H1 (cell line): ENCODE results near the gene TTC22. TPM values are rescaled to one million over a fixed set of nuclear protein-coding genes. Genes with fewer than 3 reads are reported as not detected.

ENCODE experiments used
- CTCF ChIA-PET: fragments of 300-600 bp; sonication (Branson Sonifier 250); formaldehyde crosslinking; loops from one replicate; lab custom pipeline; 2021; ENCODE audit not compliant: partially characterized antibody; lab: Charles Lee
- POLR2A ChIA-PET: fragments of 300-600 bp; sonication (Branson Sonifier 250); formaldehyde crosslinking; loops from one replicate; lab custom pipeline; 2021; ENCODE audit warnings: inconsistent platforms; ENCODE audit not compliant: partially characterized antibody; lab: Charles Lee
- DNase-seq, 2 experiments: peaks; one replicate each; pipeline versions ENCODE4 v3.0.0 to v3.0.0-alpha.2; 2010 to 2022; ENCODE audit warnings: low spot score in 2 of 2, low read depth in 1 of 2, mixed read lengths in 1 of 2
- FAIRE-seq: peaks from 2 replicates; lab custom pipeline; 2011; peaks lifted over from hg19 to GRCh38; lab: Jason Lieb, UNC
- H2AFZ ChIP-seq: 2 replicates; pipeline ENCODE4 v1.8.1; 2012; ENCODE audit warnings: low read length, inconsistent platforms
- H2AK5ac ChIP-seq: 2 replicates; pipeline ENCODE4 v1.6.1; 2013; ENCODE audit warnings: low read depth, low read length
- H2BK120ac ChIP-seq: replicated peaks from 2 replicates; pipeline ENCODE3; 2013; ENCODE audit warnings: low read depth, low read length, inconsistent platforms
- H2BK12ac ChIP-seq: 2 replicates; pipeline ENCODE4 v1.6.1; 2013; ENCODE audit warnings: low read depth, low read length
- H2BK15ac ChIP-seq: 2 replicates; pipeline ENCODE4 v1.6.1; 2013; ENCODE audit warnings: low read length
- H2BK20ac ChIP-seq: 2 replicates; pipeline ENCODE4 v1.6.1; 2013; ENCODE audit warnings: low read length
- H2BK5ac ChIP-seq: 2 replicates; pipeline ENCODE4 v1.6.1; 2013; ENCODE audit warnings: low read depth, low read length
- H3K14ac ChIP-seq: 2 replicates; pipeline ENCODE4 v1.6.1; 2013; ENCODE audit warnings: inconsistent platforms; ENCODE audit not compliant: insufficient read length
- H3K18ac ChIP-seq: 2 replicates; pipeline ENCODE4 v1.6.1; 2013; ENCODE audit warnings: low read length; ENCODE audit errors: extremely low read depth
- H3K23ac ChIP-seq: 2 replicates; pipeline ENCODE4 v1.6.1; 2013; ENCODE audit warnings: inconsistent platforms; ENCODE audit not compliant: insufficient read length
- H3K23me2 ChIP-seq: 2 replicates; pipeline ENCODE4 v1.6.1; 2013; ENCODE audit warnings: low read depth, low read length
- H3K27ac ChIP-seq: 2 replicates; pipeline ENCODE4 v1.6.1; 2011; ENCODE audit warnings: low read depth, low read length, inconsistent platforms
- H3K27me3 ChIP-seq, 4 experiments: replicated peaks in 1 of 4; 1 replicate in 1 of 4; 2 replicates in 3 of 4; pipeline versions ENCODE4 v1.6.1 to v1.8.1; 2011 to 2013; ENCODE audit warnings: low read length in 3 of 4, mild to moderate bottlenecking in 3 of 4, inconsistent platforms in 2 of 4, mixed read lengths in 2 of 4, moderate library complexity in 1 of 4; ENCODE audit not compliant: control insufficient read depth in 3 of 4, insufficient read depth in 3 of 4; ENCODE audit errors: extremely low read depth in 1 of 4
- H3K36me3 ChIP-seq, 4 experiments: 2 replicates each; pipeline versions ENCODE4 v1.6.1 to v1.8.1; 2011 to 2013; ENCODE audit warnings: mild to moderate bottlenecking in 4 of 4, low read length in 3 of 4, moderate library complexity in 2 of 4, control low read depth in 1 of 4, inconsistent platforms in 1 of 4; ENCODE audit not compliant: insufficient read depth in 4 of 4, control insufficient read depth in 2 of 4
- H3K4ac ChIP-seq: replicated peaks from 2 replicates; pipeline ENCODE3; 2013; ENCODE audit warnings: low read length, low read depth, mixed read lengths, inconsistent platforms; ENCODE audit not compliant: insufficient read length
- H3K4me1 ChIP-seq, 4 experiments: replicated peaks in 1 of 4; 1 replicate in 1 of 4; 2 replicates in 3 of 4; pipeline versions ENCODE4 v1.6.1 to v1.8.1; 2011 to 2013; ENCODE audit warnings: low read length in 3 of 4, inconsistent platforms in 2 of 4, mixed read lengths in 1 of 4; ENCODE audit not compliant: insufficient read depth in 4 of 4, control insufficient read depth in 3 of 4
- H3K4me2 ChIP-seq, 2 experiments: 2 replicates each; pipeline versions ENCODE4 v1.6.1 to v1.8.1; 2011 to 2013; ENCODE audit warnings: low read depth in 2 of 2, low read length in 2 of 2, control low read depth in 1 of 2, inconsistent platforms in 1 of 2, mild to moderate bottlenecking in 1 of 2; ENCODE audit not compliant: insufficient read depth in 1 of 2
- H3K4me3 ChIP-seq, 4 experiments: fragments of 200-600, 300-600 bp in 1 of 4; sonication (generic), shearing (Covaris generic), sonication (Bioruptor Twin) in 1 of 4; 2 replicates each; pipeline versions ENCODE4 v1.5.1 to v1.8.1; 2011 to 2016; ENCODE audit warnings: low read length in 4 of 4, low read depth in 3 of 4, control low read depth in 2 of 4, inconsistent platforms in 2 of 4, mild to moderate bottlenecking in 2 of 4, mixed read lengths in 1 of 4, moderate library complexity in 1 of 4; ENCODE audit not compliant: insufficient read depth in 2 of 4; ENCODE audit errors: extremely low read depth in 1 of 4
- H3K56ac ChIP-seq: replicated peaks from 2 replicates; pipeline ENCODE3; 2013; ENCODE audit warnings: low read depth, mild to moderate bottlenecking, mixed read lengths, low read length, inconsistent platforms; ENCODE audit not compliant: insufficient read length
- H3K79me1 ChIP-seq: 2 replicates; pipeline ENCODE4 v1.6.1; 2013; ENCODE audit warnings: low read depth, low read length, control low read depth
- H3K79me2 ChIP-seq, 2 experiments: 2 replicates each; pipeline versions ENCODE4 v1.6.1 to v1.8.1; 2012 to 2013; ENCODE audit warnings: low read length in 2 of 2, mild to moderate bottlenecking in 2 of 2, inconsistent platforms in 1 of 2; ENCODE audit not compliant: insufficient read depth in 2 of 2, control insufficient read depth in 1 of 2
- H3K9ac ChIP-seq, 4 experiments: replicated peaks in 1 of 4; 1 replicate in 1 of 4; 2 replicates in 3 of 4; pipeline versions ENCODE4 v1.6.1 to v1.8.1; 2011 to 2013; ENCODE audit warnings: low read depth in 3 of 4, low read length in 3 of 4, control low read depth in 2 of 4, mild to moderate bottlenecking in 2 of 4, moderate library complexity in 2 of 4, inconsistent platforms in 1 of 4; ENCODE audit errors: extremely low read depth in 1 of 4
- H3K9me3 ChIP-seq, 2 experiments: 2 replicates each; pipeline versions ENCODE4 v1.6.1 to v1.8.1; 2012 to 2013; ENCODE audit warnings: mild to moderate bottlenecking in 2 of 2, moderate library complexity in 2 of 2, control low read depth in 1 of 2, inconsistent platforms in 1 of 2, low read depth in 1 of 2, low read length in 1 of 2, mixed read lengths in 1 of 2; ENCODE audit not compliant: insufficient read depth in 2 of 2
- H4K20me1 ChIP-seq, 2 experiments: replicated peaks in 1 of 2; 2 replicates each; pipeline versions ENCODE3 to v1.8.1; 2011 to 2013; ENCODE audit warnings: inconsistent platforms in 2 of 2, low read length in 2 of 2, mild to moderate bottlenecking in 1 of 2; ENCODE audit not compliant: insufficient read depth in 2 of 2, control insufficient read depth in 1 of 2
- H4K5ac ChIP-seq: 2 replicates; pipeline ENCODE4 v1.6.1; 2013; ENCODE audit warnings: low read length, low read depth, mixed read lengths, inconsistent platforms; ENCODE audit not compliant: insufficient read length
- H4K8ac ChIP-seq: 2 replicates; pipeline ENCODE4 v1.8.0; 2013; ENCODE audit warnings: mild to moderate bottlenecking, moderate library complexity, low read length, inconsistent platforms; ENCODE audit not compliant: insufficient read depth; ENCODE audit errors: extremely low read depth
- H4K91ac ChIP-seq: replicated peaks from 2 replicates; pipeline ENCODE3; 2013; ENCODE audit warnings: low read length, mixed read lengths, inconsistent platforms; ENCODE audit not compliant: insufficient read length
- ASH2L ChIP-seq: fragments of 200-600, 300-600 bp; sonication (generic); IDR thresholded peaks from one replicate; pipeline ENCODE4 v1.7.1; 2017; ENCODE audit warnings: low read length
- BRCA1 ChIP-seq: IDR thresholded peaks from 2 replicates; pipeline ENCODE4 v1.6.1; 2012; ENCODE audit warnings: low read depth, low read length, improper control_type of control experiment
- CBX8 ChIP-seq: fragments of 300-800, 300-1000 bp; sonication (generic); IDR thresholded peaks from 2 replicates; pipeline ENCODE4 v1.7.1; 2016; ENCODE audit warnings: low read depth, low read length, borderline replicate concordance
- CEBPB ChIP-seq: IDR thresholded peaks from 2 replicates; pipeline ENCODE4 v1.6.1; 2012; ENCODE audit warnings: low read depth, low read length
- CHD2 ChIP-seq: IDR thresholded peaks from 2 replicates; pipeline ENCODE4 v1.6.1; 2012; ENCODE audit warnings: low read length, improper control_type of control experiment
- CREB1 ChIP-seq: IDR thresholded peaks from 2 replicates; pipeline ENCODE4 v1.6.1; 2012; ENCODE audit warnings: inconsistent platforms
- HDAC6 ChIP-seq: IDR thresholded peaks from one replicate; pipeline ENCODE4 v1.7.1; 2012; ENCODE audit warnings: low read depth, mild to moderate bottlenecking, inconsistent platforms, low read length, moderate library complexity
- NANOG ChIP-seq: IDR thresholded peaks from 2 replicates; pipeline ENCODE4 v1.6.1; 2011; ENCODE audit warnings: low read length, low read depth, mild to moderate bottlenecking, inconsistent platforms; ENCODE audit not compliant: insufficient read depth, poor library complexity, severe bottlenecking
- SAP30 ChIP-seq: fragments of 300-600 bp; sonication (generic); IDR thresholded peaks from 2 replicates; pipeline ENCODE4 v1.7.1; 2012; ENCODE audit warnings: low read length, moderate library complexity, mild to moderate bottlenecking, inconsistent platforms; ENCODE audit not compliant: insufficient read depth, insufficient replicate concordance
- SIRT6 ChIP-seq: IDR thresholded peaks from one replicate; pipeline ENCODE4 v1.7.1; 2012; ENCODE audit warnings: low read length, inconsistent platforms
- TAF1 ChIP-seq: IDR thresholded peaks from 2 replicates; pipeline ENCODE4 v1.6.1; 2011; ENCODE audit warnings: mild to moderate bottlenecking, low read depth, low read length
- YY1 ChIP-seq: IDR thresholded peaks from 2 replicates; pipeline ENCODE4 v1.6.1; 2011; ENCODE audit warnings: low read depth, mild to moderate bottlenecking, low read length
- WGBS, 2 experiments: shearing (Covaris generic) in 1 of 2; methylation state at CpG; one replicate each; pipeline versions ENCODE4 v1.1.6 to v1.1.7; 2013 to 2015; ENCODE audit warnings: low lambda C conversion rate in 2 of 2, mixed read lengths in 2 of 2, inconsistent platforms in 1 of 2, low coverage in 1 of 2, missing lambda C conversion rate in 1 of 2; ENCODE audit not compliant: insufficient replicate concordance in 2 of 2, insufficient coverage in 1 of 2, insufficient read length in 1 of 2; ENCODE audit errors: extremely low coverage in 1 of 2, missing lambda C conversion rate in 1 of 2; 5-methylcytosine and 5-hydroxymethylcytosine counted together
- polyA plus RNA-seq, 7 experiments: library from polyadenylated mRNA; depleted of rRNA in 3 of 7; stranded (reverse) in 5 of 7; unstranded in 2 of 7; fragments of >200 nt in 5 of 7; fragments of 200-250 nt in 2 of 7; gene quantifications; 1 replicate in 5 of 7; 2 replicates in 1 of 7; 4 replicates in 1 of 7; pipeline versions ENCODE4 v1.2.1 to v1.2.3, GENCODE V29; 2011 to 2013; ENCODE audit warnings: missing spikeins in 2 of 7, mixed read lengths in 2 of 7
- total RNA-seq: library from RNA; stranded (reverse); fragmentation: NEBNext Ultra II Directional; extraction: Animal tissue kit (Norgen Biotek cat#: 25700); gene quantifications from 2 replicates; pipeline ENCODE4 v1.2.1, GENCODE V29; 2021
- TF ChIP-seq, protein P1 (sequence below): IDR thresholded peaks from 2 replicates; pipeline ENCODE4 v1.6.1; 2012; ENCODE audit warnings: inconsistent platforms

Gene TTC22
- total and polyA plus RNA-seq, 2 of the 8 experiments (the other 6 are each of a cell fraction or from before 2014, with no cell fraction given), result 1.00 to 1.6 TPM

DNA sequence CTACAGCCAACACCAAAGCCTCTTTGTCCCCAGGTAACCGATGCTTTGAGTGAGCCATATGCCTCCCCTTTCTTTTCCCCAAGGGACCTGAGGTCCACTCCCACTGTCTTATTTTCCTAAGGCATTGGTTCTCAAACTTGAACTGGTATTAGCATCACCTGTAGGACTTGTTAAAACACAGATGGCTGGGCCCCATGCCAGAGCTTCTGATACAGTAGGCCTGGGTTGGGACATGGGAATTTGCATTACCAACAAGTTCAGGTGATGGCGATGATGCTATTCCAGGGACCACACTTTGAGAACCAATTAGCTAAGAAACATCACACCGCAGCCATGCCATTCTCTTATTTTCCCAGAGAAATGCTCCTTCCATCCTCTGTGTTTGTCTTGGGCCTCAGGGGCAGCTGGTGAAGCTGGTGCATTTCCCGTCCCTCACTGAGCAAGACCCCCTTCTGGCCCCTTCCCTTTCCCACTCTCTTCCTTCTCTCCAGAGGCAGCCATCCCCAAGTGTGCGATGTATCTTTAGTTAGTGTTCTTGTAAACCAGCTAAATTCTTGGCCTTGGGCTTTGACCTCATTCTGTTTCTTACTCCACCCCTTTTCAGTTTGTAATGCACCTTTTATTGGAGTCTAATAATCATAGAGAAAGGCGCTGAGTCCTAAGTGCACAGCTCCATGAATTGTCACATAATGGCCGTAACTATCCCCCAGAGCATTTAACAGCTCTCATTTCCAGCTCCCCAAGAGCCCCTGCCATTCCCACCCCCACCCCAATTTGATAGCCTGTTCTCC, 14.2 kb upstream of the TTC22 start:
- no peak overlapping the region for H3K9ac ChIP-seq
- WGBS, 2 experiments, result 87% methylated on average over 7 of the region's 7 CpGs; no CpG with 5 or more reads in 1 of the 2 experiments
- H4K91ac ChIP-seq, result no peak overlapping the region
- H2BK20ac ChIP-seq, result 0 out of 2 replicates have a peak overlapping the region, but pooled peaks have one; percentile 32
- no peak overlapping the region for H3K18ac ChIP-seq
- H4K8ac ChIP-seq, result no peak overlapping the region
- H2AFZ ChIP-seq, result no peak overlapping the region
- no peak overlapping the region for H3K4me3 ChIP-seq
- H3K23ac ChIP-seq, result no peak overlapping the region
- no peak overlapping the region for H2BK120ac ChIP-seq
- no peak overlapping the region for H3K27ac ChIP-seq
- H3K14ac ChIP-seq, result no peak overlapping the region
- no peaks in the 10 kb centered on the region; a peak in 2 of 7 replicates for H3K27me3 ChIP-seq
- H4K5ac ChIP-seq, result no peak overlapping the region
- H3K79me1 ChIP-seq, result no peaks in the 10 kb centered on the region
- ChIA-PET POLR2A (interaction anchor here (0.9 kb wide), 1 partner anchor 31 kb away, joined by 3 read pairs; no protein-coding TSS in a partner anchor), CTCF (interaction anchor here (0.6 to 1.9 kb wide), 11 partner anchors 8 to 823 kb away, joined by 3 to 5 read pairs (median 3); no protein-coding TSS in a partner anchor)
- no peak overlapping the region; the same call in 1 of the 2 replicates for H2BK12ac ChIP-seq
- no peaks in the 10 kb centered on the region for H4K20me1 ChIP-seq
- H2AK5ac ChIP-seq, result no peak overlapping the region
- H3K56ac ChIP-seq, result no peak overlapping the region
- H3K79me2 ChIP-seq, result no peaks in the 10 kb centered on the region
- FAIRE-seq (no peak), DNase-seq (peak in 1 of 2 experiments; percentile 19)
- no peaks in the 10 kb centered on the region for H3K9me3 ChIP-seq
- no peak overlapping the region for H3K4me2 ChIP-seq
- H3K4ac ChIP-seq, result no peak overlapping the region
- H2BK15ac ChIP-seq, result peak overlapping the region; percentile 92; the same call in 1 of the 2 replicates
- no peaks in the 10 kb centered on the region; the same call in 1 of the 2 replicates for H3K23me2 ChIP-seq
- H3K4me1 ChIP-seq, result peaks cover 4 to 30% (median 18%) of the 10 kb centered on the region in 4 experiments
- H3K36me3 ChIP-seq, result no peaks in the 10 kb centered on the region
- H2BK5ac ChIP-seq, result no peak overlapping the region
- no peak for TF ChIP-seq TAF1
- no peak for TF ChIP-seq YY1
- no peak for TF ChIP-seq SIRT6
- no peak for TF ChIP-seq SAP30
- no peak for TF ChIP-seq CEBPB
- no peak for TF ChIP-seq BRCA1
- no peak for TF ChIP-seq CBX8
- TF ChIP-seq, protein P1, sequence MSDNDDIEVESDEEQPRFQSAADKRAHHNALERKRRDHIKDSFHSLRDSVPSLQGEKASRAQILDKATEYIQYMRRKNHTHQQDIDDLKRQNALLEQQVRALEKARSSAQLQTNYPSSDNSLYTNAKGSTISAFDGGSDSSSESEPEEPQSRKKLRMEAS, result no peak
- no peak for TF ChIP-seq ASH2L
- no peak for TF ChIP-seq NANOG
- no peak for TF ChIP-seq CHD2
- TF ChIP-seq CREB1, result no peak
- no peak for TF ChIP-seq HDAC6
